Right lobe of liver (tissue), 4 donors: ENCODE data around the gene LCNL1.

Experiments used
- CTCF ChIP-seq, 4 donors: fragments of 200-600 bp in 3 of 4; fragments of 450-650 bp in 1 of 4; IDR thresholded peaks; one replicate each; pipeline versions ENCODE4 v1.5.1 to v1.8.0; 2016 to 2022; ENCODE audit warnings: antibody characterized with exemption in 4 of 4, mild to moderate bottlenecking in 2 of 4
- POLR2A ChIP-seq: fragments of 450-650 bp; IDR thresholded peaks from one replicate; pipeline ENCODE4 v1.6.1; 2017; ENCODE audit warnings: antibody characterized with exemption, mild to moderate bottlenecking
- donor health status: DM: no; HTN: no; CAD: no.
- donor health status: DM: no; HTN: no; CAD: no.
- donor health status: DM: no; HTN: yes; CAD: no.

- TF ChIP-seq CTCF (IDR thresholded peaks at IDR 0.05) (no peak), POLR2A (no peak)
Measured at GRCh38 chr9:136934277-136934676, 48.5 kb upstream of the LCNL1 start.
